Epithelial cell of esophagus (primary cell): ENCODE results near the gene MACROD2.

Experiments used
- DNase-seq: peaks from one replicate; pipeline ENCODE4 v3.0.0; 2010; ENCODE audit warnings: low read depth
- H3K4me3 ChIP-seq: 2 replicates; pipeline ENCODE4 v1.5.1; 2011; ENCODE audit warnings: mild to moderate bottlenecking, low read length, control low read depth
- CTCF ChIP-seq: IDR thresholded peaks from 2 replicates; pipeline ENCODE4 v1.5.1; 2011; ENCODE audit warnings: low read depth, mild to moderate bottlenecking, low read length, control low read depth, inconsistent platforms; ENCODE audit not compliant: insufficient read depth; ENCODE audit errors: missing control alignments

Gene MACROD2

DNA sequence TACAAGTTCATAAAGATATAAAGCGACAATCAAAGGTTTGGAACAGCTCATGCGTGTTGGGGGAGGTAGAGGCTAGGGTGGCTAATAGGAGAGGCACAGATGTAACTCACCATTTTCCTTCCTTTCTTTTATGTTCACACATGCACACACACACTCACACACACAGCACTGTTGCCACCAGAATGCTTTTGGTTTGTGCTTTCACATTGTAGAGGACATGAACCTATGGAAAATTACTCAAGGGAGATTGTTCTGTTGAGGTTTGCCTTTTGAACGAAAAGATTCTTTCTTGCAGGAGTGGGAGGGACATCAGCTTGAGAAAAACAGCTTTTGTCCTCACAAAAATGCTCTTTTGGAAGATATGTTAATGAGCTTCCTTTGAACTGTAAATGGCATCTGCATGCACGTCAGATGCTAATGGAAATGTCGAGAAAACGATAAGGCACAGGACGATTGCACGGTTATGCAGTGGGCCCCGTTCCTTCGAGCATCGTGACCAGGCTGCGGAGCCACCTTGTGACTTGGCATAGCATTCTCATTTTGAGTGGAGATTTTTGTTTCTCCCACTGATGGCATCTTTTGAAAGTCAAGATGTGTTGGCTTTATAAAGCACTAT lies 1853.8 kb downstream of the MACROD2 start:
- DNase-seq, result no peak
- no peak overlapping the region for H3K4me3 ChIP-seq
- TF ChIP-seq CTCF, result no peak

DNA sequence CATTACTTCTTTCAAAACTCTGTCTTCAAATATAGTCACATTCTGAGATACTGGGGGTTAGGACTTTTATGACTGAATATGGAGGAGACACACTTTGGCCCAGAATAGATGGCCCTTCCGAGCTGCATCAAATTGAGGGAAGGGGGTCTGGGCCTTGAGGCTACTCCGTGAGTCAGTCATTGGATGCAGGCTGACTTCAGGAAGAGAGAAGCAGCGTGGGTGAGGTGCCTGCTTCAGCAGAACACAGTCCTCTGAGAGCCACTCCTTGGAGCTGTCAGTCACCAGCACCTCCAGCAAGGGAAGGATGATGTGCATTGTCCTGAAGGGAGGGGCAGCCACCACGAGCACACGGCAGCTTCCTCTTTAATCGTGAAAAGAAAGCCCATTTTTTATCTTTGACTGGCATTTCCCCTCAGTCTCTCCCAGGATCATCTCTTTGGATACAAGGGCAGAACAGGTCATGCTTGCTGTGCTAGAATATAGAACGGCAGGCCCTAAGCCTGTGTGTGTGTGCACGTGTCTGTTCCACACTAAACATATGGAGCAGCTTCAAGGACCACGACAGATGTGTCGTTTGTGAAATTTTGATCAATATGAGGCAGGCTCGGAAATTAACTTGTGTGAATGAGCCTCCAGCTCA lies 1856.4 kb downstream of the MACROD2 start:
- DNase-seq, result no peak
- H3K4me3 ChIP-seq, result no peak overlapping the region
- no peak for TF ChIP-seq CTCF

DNA sequence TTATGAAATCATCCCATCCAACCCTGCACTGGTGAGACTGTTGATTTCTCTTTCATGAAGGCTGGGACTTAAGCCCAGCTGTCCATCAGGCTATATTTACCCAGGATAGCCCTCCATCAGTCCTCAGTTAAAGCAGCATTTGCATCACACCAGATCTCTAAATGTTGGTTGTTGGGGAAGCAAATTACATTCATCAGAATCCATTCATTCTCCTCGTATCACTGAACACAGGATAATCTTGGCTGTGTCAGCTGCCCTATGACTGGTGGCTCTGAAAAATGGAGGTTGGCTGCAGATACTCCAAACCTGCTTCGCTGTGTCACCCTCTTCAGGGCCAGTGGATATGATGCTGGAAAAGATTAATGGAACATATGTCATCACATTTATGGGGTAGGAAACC lies 1859.6 kb downstream of the MACROD2 start:
- DNase-seq, result no peak
- TF ChIP-seq CTCF, result no peak
- no peak overlapping the region for H3K4me3 ChIP-seq

DNA sequence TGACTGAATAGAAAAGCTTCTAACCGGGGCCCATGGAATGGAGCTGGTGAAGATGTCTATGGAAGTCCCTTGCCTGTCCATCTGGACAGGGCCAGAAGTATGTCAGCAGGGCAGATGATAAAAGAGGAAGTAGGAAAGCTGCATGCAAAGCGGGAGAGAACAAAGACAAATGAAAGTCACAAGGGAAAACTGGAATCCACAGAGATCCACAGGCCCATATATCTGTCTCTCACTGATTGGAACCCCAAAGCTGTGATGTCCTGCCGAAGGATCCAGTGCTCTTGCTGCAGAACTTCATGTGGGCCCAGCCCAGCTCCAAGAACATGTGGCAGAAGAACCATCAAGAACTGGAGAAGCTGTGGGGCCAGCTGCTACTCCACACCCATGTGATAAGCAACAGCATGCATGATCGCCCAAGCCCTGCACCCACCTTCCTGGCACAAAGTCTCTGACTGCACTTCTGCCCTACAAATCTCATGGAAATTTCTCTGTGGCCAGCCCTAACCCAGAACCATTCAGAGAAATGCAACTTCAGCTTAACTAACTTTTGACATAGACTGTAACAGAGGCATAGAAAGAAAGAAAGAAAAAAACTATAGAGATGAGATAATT lies 1862.0 kb downstream of the MACROD2 start:
- TF ChIP-seq CTCF, result no peak
- no peak for DNase-seq
- H3K4me3 ChIP-seq, result no peak overlapping the region

DNA sequence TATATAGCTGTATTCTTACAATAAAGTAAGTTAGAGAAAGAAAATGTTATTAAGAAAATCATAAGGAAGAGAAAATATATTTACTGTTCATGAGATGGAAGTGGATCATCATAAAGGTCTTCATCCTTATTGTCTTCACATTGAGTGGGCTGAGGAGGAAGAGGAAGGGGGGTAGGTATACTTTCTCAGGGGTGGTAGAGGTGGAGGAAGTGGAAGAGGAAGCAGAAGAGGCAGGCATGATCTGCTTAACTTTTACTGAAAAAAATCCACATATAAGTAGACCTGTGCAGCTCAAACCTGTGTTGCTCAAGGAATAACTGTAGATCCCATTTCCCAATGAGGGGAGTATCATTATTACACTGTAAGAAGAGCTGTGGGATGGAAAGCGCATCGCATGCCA lies 1863.7 kb downstream of the MACROD2 start:
- no peak overlapping the region for H3K4me3 ChIP-seq
- DNase-seq, result no peak
- no peak for TF ChIP-seq CTCF

DNA sequence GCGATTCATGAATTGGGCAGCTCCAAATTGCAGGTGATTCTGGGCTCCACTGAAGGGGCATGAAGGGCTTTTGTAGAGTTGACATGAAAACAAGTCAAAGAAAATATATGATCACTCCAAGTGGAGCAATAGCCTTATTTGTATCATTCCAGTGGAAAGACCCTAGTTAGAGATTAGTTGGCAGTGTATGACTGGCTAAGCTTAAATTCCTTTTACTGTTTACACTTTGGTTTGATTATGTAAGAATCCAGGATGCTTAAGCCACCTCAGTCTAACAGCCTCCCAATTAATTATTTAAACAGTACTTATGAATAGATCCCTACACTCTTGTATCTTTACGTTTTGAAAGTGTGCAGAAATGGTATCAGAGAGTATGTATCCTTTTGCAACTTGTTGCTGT lies 1865.5 kb downstream of the MACROD2 start:
- no peak for DNase-seq
- no peak for TF ChIP-seq CTCF
- H3K4me3 ChIP-seq, result no peak overlapping the region
